GM06990 (cell line): Measurements from ENCODE around the gene RIMBP2.

Experiments used
- DNase-seq: peaks from one replicate; pipeline ENCODE4 v3.0.0-alpha.2; 2011; ENCODE audit not compliant: insufficient read length; ENCODE audit errors: extremely low read depth
- H3K27me3 ChIP-seq: replicated peaks from 2 replicates; pipeline ENCODE4 v1.6.0; 2011; ENCODE audit warnings: low read length; ENCODE audit not compliant: control insufficient read depth, insufficient read depth
- H3K36me3 ChIP-seq: 2 replicates; pipeline ENCODE4 v1.5.1; 2011; ENCODE audit warnings: low read length; ENCODE audit not compliant: control insufficient read depth, insufficient read depth
- H3K4me3 ChIP-seq: replicated peaks from 2 replicates; pipeline ENCODE4 v1.5.1; 2011; ENCODE audit warnings: low read depth, mild to moderate bottlenecking, control low read depth, low read length
- CTCF ChIP-seq: IDR thresholded peaks from 2 replicates; pipeline ENCODE4 v1.5.1; 2011; ENCODE audit warnings: low read length, control low read depth, mild to moderate bottlenecking, inconsistent platforms; ENCODE audit not compliant: insufficient read depth, poor library complexity, severe bottlenecking

RIMBP2 gene

GRCh38 chr12:130613131-130613530, 103.0 kb downstream of the RIMBP2 start:
- TF ChIP-seq CTCF: no peak

GRCh38 chr12:130611026-130611905, 104.8 kb downstream of the RIMBP2 start:
- Histone ChIP-seq H3K36me3 (no peaks in the 10 kb centered on the region), H3K27me3 (no peaks in the 10 kb centered on the region), H3K4me3 (no peak overlapping the region)
- no peak for DNase-seq
- no peak for TF ChIP-seq CTCF

More at GRCh38 chr12:130613131-130613530, 103.0 kb downstream of the RIMBP2 start:
- no peaks in the 10 kb centered on the region for H3K27me3 ChIP-seq
- no peak overlapping the region for H3K4me3 ChIP-seq
- DNase-seq: no peak
- H3K36me3 ChIP-seq: no peaks in the 10 kb centered on the region

GRCh38 chr12:130609966-130610365, 106.1 kb downstream of the RIMBP2 start:
- H3K27me3 ChIP-seq: no peaks in the 10 kb centered on the region
- no peak for DNase-seq
- H3K36me3 ChIP-seq: no peaks in the 10 kb centered on the region
- no peak for TF ChIP-seq CTCF
- no peak overlapping the region for H3K4me3 ChIP-seq

GRCh38 chr12:130608831-130609230, 107.3 kb downstream of the RIMBP2 start:
- TF ChIP-seq CTCF: no peak
- no peak overlapping the region for H3K4me3 ChIP-seq
- no peaks in the 10 kb centered on the region for H3K36me3 ChIP-seq
- DNase-seq: no peak
- no peaks in the 10 kb centered on the region for H3K27me3 ChIP-seq

GRCh38 chr12:130608132-130608531, 108.0 kb downstream of the RIMBP2 start:
- H3K4me3 ChIP-seq: no peak overlapping the region
- DNase-seq: no peak
- no peak for TF ChIP-seq CTCF
- no peaks in the 10 kb centered on the region for H3K36me3 ChIP-seq
- no peaks in the 10 kb centered on the region for H3K27me3 ChIP-seq
